ENCODE data around the gene WWC1.

WWC1 gene

DNA sequence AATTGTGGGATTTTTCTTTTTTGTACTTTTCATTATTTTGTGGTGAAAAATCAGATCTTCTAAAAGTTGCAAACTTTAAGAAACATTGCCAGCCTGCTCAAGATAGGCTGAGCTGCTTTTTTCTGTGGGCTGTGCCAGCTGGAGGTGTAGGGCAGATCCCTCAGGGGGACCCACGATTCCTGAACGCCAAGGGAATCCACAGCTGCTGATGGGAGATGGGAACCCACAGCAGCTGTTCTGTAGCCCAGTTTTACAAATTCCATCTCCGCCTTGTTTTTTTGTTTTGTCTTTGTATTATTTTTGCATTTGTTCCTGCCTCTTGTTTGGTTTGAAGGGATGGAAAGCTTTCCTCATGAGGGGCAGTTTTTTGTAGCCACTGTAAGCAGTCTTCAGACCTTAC lies 91.0 kb downstream of the WWC1 start:
- DNase-seq (ENCODE audit: low read depth) = no peak
- no peak overlapping the region for H3K4me3 ChIP-seq (ENCODE audit: low read depth, low read length)
- TF ChIP-seq, protein P1, sequence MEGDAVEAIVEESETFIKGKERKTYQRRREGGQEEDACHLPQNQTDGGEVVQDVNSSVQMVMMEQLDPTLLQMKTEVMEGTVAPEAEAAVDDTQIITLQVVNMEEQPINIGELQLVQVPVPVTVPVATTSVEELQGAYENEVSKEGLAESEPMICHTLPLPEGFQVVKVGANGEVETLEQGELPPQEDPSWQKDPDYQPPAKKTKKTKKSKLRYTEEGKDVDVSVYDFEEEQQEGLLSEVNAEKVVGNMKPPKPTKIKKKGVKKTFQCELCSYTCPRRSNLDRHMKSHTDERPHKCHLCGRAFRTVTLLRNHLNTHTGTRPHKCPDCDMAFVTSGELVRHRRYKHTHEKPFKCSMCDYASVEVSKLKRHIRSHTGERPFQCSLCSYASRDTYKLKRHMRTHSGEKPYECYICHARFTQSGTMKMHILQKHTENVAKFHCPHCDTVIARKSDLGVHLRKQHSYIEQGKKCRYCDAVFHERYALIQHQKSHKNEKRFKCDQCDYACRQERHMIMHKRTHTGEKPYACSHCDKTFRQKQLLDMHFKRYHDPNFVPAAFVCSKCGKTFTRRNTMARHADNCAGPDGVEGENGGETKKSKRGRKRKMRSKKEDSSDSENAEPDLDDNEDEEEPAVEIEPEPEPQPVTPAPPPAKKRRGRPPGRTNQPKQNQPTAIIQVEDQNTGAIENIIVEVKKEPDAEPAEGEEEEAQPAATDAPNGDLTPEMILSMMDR (IDR thresholded peaks at IDR 0.05; ENCODE audit: low read depth, low read length) = no peak
- TF ChIP-seq, protein P2, sequence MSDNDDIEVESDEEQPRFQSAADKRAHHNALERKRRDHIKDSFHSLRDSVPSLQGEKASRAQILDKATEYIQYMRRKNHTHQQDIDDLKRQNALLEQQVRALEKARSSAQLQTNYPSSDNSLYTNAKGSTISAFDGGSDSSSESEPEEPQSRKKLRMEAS (IDR thresholded peaks at IDR 0.05; ENCODE audit: low read depth, low read length) = no peak
- no peak for TF ChIP-seq MYC (IDR thresholded peaks at IDR 0.05; ENCODE audit: low read depth, low read length)
- no peak for TF ChIP-seq POLR2A (IDR thresholded peaks at IDR 0.05; ENCODE audit: extremely low read depth, insufficient read length)

DNA sequence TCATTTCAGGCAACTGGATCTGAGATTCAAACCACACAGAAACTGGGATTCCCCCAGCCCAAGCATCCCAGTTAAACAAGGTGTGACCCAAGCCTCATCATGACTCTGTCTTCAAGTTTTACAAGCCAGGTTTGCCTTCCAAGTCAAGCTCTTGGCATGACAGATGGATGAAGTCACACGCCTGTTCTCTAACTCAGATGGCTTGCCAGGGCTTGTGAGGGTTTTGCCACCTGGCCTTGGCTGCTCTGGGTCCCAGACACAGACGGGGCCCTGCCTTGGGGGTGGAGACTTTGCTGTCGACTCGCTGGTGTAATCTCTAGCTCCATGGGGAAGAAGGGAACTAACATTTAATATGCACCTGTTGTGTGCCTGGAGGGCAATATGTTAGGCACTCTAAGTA lies 99.0 kb downstream of the WWC1 start:
- DNase-seq (ENCODE audit: low read depth) = no peak
- TF ChIP-seq, protein P1 (IDR thresholded peaks at IDR 0.05; ENCODE audit: low read depth, low read length) = no peak
- TF ChIP-seq MYC (IDR thresholded peaks at IDR 0.05; ENCODE audit: low read depth, low read length) (no peak), POLR2A (IDR thresholded peaks at IDR 0.05; ENCODE audit: extremely low read depth, insufficient read length) (no peak)
- TF ChIP-seq, protein P2 (IDR thresholded peaks at IDR 0.05; ENCODE audit: low read depth, low read length) = no peak
- H3K4me3 ChIP-seq (ENCODE audit: low read depth, low read length) = no peak overlapping the region

DNA sequence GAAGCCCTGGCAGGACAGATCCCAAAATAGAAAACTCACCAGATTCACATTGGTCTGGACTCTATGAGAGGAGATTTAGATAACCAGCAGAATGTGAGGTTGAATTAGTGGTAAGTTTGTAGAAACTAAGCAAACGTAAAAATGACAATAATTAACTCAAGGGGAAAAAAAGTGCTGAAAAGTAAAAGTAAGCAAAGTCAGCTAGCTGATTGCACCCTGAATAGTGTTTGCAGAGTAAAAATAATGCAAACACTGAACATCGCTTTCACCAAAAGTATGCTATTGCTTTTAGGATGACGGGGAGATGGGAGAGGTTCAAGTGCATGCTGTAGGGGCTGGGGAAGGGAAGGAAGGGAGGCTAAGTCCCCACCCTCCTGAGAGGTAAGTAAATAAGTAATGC lies 102.3 kb downstream of the WWC1 start:
- no peak for DNase-seq (ENCODE audit: low read depth)
- H3K4me3 ChIP-seq (ENCODE audit: low read depth, low read length) = no peak overlapping the region
- no peak for TF ChIP-seq POLR2A (IDR thresholded peaks at IDR 0.05; ENCODE audit: extremely low read depth, insufficient read length)
- TF ChIP-seq MYC (IDR thresholded peaks at IDR 0.05; ENCODE audit: low read depth, low read length) = no peak
- TF ChIP-seq, protein P2 (IDR thresholded peaks at IDR 0.05; ENCODE audit: low read depth, low read length) = no peak
- TF ChIP-seq, protein P1 (IDR thresholded peaks at IDR 0.05; ENCODE audit: low read depth, low read length) = no peak

DNA sequence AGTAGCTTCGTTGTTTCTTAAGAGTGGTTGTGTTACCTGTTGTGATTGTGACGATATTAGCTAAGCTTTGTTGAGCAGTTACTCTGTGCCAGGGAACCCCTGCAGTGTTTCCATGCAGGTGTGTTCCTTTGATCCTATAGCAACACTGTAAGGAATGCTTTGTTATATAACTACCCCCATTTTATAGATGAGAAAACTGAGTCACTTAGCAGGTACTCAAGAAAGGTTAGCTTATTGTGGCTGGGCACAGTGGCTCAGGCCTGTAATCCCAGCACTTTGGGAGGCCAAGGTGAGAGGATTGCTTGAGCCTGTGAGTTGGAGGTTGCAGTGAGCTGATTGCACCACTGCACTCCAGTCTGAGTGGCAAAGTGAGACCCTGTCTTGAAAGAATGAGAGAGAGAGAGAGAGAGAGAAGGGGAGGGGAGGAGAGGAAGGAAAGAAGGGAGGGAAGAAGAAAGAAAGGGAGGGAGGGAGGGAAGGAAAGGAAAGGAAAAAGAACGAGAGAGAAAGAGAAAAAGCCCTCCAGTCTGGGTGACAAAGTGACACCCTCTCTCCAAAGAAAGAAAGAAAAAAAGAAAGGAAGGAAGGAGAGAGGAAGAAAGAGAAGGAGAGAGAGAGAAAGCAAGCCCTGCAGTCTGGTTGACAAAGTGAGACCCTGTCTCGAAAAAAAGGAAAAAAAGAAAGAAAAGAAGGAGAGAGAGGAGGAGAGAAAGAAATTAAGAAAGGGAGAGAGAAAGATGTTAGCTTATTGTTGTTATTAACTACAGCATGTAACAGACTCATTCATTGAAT lies 109.2 kb downstream of the WWC1 start:
- TF ChIP-seq, protein P1 (IDR thresholded peaks at IDR 0.05; ENCODE audit: low read depth, low read length) = no peak
- DNase-seq (ENCODE audit: low read depth) = no peak
- no peak overlapping the region for H3K4me3 ChIP-seq (ENCODE audit: low read depth, low read length)

DNA sequence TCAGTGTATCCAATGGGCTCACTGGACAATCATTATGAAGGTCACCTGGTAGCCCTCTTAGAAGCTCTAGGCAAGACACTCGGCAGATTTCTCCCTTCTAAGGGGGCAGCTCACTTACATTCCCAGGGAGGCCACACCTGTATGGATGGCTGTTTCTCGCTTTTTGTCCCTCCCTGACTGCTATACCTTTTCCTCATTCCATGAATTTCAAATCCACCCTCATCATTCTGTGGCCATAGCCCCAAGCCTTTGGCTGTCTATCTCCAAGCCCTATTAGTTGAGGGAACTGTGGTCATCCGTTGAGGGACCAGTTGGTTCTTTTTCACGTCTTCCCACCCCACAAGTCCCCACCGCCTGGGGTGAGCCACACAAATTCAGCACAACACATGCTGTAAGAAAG lies 109.8 kb downstream of the WWC1 start:
- TF ChIP-seq POLR2A (IDR thresholded peaks at IDR 0.05; ENCODE audit: extremely low read depth, insufficient read length) (no peak), MYC (IDR thresholded peaks at IDR 0.05; ENCODE audit: low read depth, low read length) (no peak)
- TF ChIP-seq, protein P1 (IDR thresholded peaks at IDR 0.05; ENCODE audit: low read depth, low read length) = no peak
- TF ChIP-seq, protein P2 (IDR thresholded peaks at IDR 0.05; ENCODE audit: low read depth, low read length) = no peak
- no peak overlapping the region for H3K4me3 ChIP-seq (ENCODE audit: low read depth, low read length)
- no peak for DNase-seq (ENCODE audit: low read depth)
